ENCODE results near the gene ARHGEF6.
"Not testable (repeated sequence)": the region's sequence is repeated elsewhere in the genome, so short reads cannot be mapped to it uniquely, and the experiment has no call there.

DNA sequence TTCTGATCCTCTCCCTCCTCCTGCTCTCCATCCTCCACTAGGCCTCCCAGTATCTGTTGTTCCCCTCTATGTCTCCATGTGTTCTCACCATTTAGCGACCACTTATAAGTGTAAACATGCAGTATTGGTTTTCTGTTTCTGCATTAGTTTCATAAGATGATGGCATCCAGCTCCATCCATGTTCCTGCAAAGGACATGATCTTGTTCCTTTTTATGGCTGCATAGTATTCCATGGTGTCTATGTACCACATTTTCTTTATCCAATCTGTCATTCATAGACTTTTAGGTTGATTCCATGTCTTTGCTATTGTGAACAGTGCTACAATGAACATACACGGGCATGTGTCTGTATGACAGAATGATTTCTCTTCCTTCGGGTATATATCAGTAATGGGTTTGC, 13.9 kb upstream of the ARHGEF6 start:
- TF ChIP-seq EZH2 (IDR thresholded peaks at IDR 0.05; ENCODE audit: borderline replicate concordance, low read length), result not testable (repeated sequence)
- TF ChIP-seq, protein P1, sequence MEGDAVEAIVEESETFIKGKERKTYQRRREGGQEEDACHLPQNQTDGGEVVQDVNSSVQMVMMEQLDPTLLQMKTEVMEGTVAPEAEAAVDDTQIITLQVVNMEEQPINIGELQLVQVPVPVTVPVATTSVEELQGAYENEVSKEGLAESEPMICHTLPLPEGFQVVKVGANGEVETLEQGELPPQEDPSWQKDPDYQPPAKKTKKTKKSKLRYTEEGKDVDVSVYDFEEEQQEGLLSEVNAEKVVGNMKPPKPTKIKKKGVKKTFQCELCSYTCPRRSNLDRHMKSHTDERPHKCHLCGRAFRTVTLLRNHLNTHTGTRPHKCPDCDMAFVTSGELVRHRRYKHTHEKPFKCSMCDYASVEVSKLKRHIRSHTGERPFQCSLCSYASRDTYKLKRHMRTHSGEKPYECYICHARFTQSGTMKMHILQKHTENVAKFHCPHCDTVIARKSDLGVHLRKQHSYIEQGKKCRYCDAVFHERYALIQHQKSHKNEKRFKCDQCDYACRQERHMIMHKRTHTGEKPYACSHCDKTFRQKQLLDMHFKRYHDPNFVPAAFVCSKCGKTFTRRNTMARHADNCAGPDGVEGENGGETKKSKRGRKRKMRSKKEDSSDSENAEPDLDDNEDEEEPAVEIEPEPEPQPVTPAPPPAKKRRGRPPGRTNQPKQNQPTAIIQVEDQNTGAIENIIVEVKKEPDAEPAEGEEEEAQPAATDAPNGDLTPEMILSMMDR (conservative IDR thresholded peaks at IDR 0.05 in 1 of 2, IDR thresholded peaks at IDR 0.05 in 1 of 2; ENCODE audit: extremely low read depth in 1 of 2, insufficient read depth in 1 of 2, low read depth in 1 of 2, low read length in 2 of 2), result not testable (repeated sequence)

All from mammary epithelial cell (primary cell).